ENCODE measurements around the gene ASCC1.
"Not testable (repeated sequence)": the region's sequence is repeated elsewhere in the genome, so short reads cannot be mapped to it uniquely, and the experiment has no call there.

The ASCC1 gene

DNA sequence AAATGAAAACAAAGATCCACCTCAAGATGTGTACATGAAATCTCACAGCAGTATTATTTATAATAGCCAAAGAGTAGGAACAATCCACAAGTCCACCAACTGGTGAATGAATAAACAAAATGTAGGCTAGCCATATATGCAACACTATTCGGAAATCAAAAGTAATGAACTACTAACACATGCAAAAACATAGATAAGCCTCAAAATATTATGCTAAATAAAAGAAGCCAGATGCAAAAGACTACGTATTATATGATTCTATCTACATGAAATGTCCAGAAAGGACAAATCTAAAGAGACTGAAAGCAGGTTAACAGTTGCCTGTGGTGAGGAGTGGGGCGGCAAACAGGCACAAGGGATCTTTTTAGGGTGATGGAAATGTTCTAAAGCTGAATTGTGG lies 49.0 kb downstream of the ASCC1 start:
- DNase-seq = no peak

GRCh38 chr10:72164617-72165016 lies 51.5 kb downstream of the ASCC1 start:
- peak; percentile 35 for DNase-seq

- peak; percentile 56 for DNase-seq
These were observed 53.1 kb downstream of the ASCC1 start for GRCh38 chr10:72162978-72163377.

- DNase-seq = no peak
These were observed 57.9 kb downstream of the ASCC1 start for GRCh38 chr10:72158176-72158575.

- DNase-seq = no peak
These were observed 59.9 kb downstream of the ASCC1 start for GRCh38 chr10:72156223-72156622.

DNA sequence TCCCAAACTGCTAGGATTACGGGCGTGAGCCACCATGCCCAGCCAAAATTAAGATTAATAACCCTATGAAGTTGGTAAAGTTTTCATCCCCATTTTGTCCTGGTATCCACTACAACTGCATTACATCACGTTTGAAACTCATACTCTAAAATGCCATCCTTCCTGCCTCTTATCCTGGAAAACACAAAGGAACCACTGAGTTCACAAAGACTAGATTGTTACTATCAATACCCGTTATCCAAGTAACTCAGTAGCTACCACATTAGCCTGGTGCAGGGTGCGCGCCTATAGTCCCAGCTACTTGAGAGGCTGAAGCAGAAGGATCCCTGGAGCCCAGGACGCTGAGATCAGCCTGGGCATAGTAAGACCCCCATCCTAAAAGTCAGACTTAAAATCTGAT lies 63.8 kb downstream of the ASCC1 start:
- no peak for DNase-seq

DNA sequence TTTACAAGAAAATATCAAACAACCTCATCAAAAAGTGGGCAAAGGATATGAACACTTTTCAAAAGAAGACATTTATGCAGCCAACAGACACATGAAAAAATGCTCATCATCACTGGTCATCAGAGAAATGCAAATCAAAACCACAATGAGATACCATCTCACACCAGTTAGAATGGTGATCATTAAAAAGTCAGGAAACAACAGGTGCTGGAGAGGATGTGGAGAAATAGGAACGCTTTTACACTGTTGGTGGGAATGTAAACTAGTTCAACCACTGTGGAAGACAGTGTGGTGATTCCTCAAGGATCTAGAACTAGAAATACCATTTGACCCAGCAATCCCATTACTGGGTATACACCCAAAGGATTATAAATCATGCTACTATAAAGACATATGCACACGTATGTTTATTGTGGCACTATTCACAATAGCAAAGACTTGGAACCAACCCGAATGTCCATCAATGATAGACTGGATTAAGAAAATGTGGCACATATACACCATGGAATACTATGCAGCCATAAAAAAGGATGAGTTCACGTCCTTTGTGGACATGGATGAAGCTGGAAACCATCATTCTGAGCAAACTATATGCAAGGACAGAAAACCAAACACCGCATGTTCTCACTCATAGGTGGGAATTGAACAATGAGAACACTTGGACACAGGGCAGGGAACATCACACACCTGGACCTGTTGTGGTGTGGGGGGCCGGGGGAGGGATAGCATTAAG lies 65.2 kb downstream of the ASCC1 start:
- DNase-seq = not testable (repeated sequence)

GRCh38 chr10:72147324-72147584 lies 68.8 kb downstream of the ASCC1 start:
- not testable (repeated sequence) for DNase-seq

- no peak for DNase-seq
These were observed 69.3 kb downstream of the ASCC1 start for GRCh38 chr10:72146559-72147323.

DNA sequence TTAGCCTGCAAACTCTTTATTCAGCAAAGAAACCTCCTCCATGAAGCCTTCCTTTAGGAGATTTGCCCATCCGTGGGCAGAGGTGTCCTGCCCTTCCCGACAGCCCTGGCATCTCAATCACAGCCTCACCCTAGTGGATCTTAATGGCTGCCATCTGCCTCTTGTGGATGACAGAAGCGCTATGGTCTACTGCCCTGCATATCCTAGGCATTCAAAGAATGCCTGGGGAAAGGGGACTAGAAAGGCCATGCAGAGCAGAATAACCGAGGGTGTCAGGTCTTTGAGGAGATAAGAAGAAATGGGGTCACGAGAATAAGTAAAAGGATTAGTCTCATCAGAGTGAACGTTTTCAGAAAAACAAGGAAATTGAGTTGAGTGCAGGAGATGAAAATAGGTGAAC lies 70.0 kb downstream of the ASCC1 start:
- no peak for DNase-seq

DNA sequence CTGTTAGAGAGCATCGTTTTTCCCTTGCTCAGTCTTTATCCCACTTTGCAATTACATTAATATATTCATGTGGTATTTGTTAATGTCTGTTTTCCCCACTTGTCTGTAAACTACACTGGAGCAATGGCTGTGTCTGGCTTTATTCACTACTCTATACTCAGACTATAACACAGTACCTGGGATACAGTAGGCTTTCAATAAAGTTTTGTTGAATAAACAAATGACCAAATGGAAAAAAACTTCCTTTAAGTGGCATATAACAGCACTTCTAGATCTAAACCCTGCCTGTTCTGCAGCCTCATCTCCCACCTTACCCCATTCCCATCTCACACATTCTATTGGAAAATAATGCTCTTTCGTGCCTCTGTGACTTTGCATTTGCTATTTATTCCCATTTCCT lies 70.4 kb downstream of the ASCC1 start:
- no peak for DNase-seq

- DNase-seq = no peak
These were observed 75.2 kb downstream of the ASCC1 start for GRCh38 chr10:72140850-72141249.

GRCh38 chr10:72140174-72140573 lies 75.9 kb downstream of the ASCC1 start:
- no peak for DNase-seq

GRCh38 chr10:72137583-72137982 lies 78.5 kb downstream of the ASCC1 start:
- no peak for DNase-seq

GRCh38 chr10:72136225-72136624 lies 79.9 kb downstream of the ASCC1 start:
- not testable (repeated sequence) for DNase-seq

GRCh38 chr10:72134785-72135767 lies 81.0 kb downstream of the ASCC1 start:
- DNase-seq = no peak

GRCh38 chr10:72133517-72133916 lies 82.6 kb downstream of the ASCC1 start:
- DNase-seq = peak; percentile 63

DNA sequence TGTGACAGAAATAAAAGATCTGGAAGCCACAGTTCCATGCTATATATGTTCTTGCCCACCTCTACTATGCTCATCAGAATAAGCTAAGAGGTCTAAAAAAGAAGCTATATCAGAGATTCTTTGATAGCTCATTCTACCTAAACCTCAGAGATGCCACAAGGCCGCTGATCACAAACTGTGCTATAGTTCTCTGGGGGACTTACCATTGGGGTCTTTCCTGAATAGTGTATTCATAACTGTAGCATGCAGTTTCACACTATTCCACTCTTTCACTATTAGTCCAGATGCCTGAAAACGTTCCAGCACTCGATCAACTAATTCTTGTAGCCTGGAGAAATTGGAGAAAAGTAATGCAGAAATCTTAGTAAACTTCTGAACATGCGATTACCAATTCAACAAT lies 83.2 kb downstream of the ASCC1 start:
- no peak for DNase-seq

GRCh38 chr10:72127571-72127970 lies 88.5 kb downstream of the ASCC1 start:
- no peak for DNase-seq

- DNase-seq = no peak
These were observed 89.2 kb downstream of the ASCC1 start for GRCh38 chr10:72126872-72127232.

GRCh38 chr10:72126184-72126871 lies 89.7 kb downstream of the ASCC1 start:
- peak; percentile 57 for DNase-seq

GRCh38 chr10:72124989-72125388 lies 91.1 kb downstream of the ASCC1 start:
- peak; percentile 49 for DNase-seq

DNA sequence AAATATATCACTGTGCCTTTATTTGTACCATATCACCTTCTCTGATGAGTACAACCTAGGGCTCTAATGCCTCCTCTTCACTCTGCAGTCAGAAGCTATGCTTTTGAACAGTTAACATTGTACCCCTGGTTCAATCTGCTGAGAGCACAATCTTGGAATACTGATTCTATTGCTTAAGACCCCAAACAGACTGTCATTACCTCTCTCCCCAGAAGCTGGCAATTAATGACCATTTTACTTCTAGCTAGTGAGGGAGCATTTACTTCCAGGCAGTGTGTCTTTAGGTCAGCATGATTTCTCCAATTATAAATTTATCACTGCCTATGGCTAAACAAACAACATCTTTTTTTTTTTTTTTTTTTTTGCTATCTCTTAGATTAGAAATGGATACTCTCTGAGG lies 91.7 kb downstream of the ASCC1 start:
- DNase-seq = no peak

Data from fibroblast of skin of scalp (primary cell).